EH (cell line): ENCODE results near the gene RABIF.

Source experiments
- DNase-seq: peaks from one replicate; pipeline ENCODE4 v3.0.0-alpha.2; 2015; ENCODE audit warnings: low read depth

The RABIF gene

DNA sequence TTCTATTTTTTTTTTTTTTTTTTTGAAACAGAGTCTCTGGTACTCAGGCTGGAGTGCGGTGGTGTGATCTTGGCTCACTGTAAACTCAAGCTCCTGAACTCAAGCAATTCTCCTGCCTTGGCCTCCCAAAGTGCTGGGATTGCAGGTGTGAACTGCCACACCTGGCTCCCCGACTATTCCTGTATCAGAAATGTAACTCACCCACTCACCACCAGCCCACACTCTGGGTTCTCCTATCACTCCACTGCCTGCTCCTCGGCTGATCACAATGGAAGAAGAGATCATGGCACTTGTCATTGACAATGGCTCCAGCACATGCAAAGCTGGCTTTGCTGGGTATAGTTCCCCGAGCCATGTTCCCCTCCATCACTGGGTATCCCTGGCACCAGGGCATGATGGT lies 15.9 kb downstream of the RABIF start:
- no peak for DNase-seq

DNA sequence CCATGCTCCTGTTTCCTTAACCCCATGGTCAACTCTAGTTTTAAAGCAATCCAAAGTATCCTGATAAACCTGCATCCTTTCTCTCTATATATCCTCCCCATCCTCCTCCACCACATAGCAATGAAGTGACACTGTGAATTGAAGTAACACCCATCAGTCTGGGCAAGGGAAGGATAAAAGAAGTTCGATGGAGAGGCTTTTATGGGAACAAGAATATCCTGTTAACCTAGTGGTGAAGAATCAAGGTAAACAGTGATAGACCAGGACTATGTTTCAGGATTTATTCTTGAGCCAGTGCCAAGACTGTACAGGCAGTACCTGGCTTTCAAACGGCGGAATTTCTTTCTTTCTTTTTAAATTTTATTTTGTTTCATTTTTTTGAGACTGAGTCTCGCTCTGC lies 17.6 kb downstream of the RABIF start:
- DNase-seq: no peak

DNA sequence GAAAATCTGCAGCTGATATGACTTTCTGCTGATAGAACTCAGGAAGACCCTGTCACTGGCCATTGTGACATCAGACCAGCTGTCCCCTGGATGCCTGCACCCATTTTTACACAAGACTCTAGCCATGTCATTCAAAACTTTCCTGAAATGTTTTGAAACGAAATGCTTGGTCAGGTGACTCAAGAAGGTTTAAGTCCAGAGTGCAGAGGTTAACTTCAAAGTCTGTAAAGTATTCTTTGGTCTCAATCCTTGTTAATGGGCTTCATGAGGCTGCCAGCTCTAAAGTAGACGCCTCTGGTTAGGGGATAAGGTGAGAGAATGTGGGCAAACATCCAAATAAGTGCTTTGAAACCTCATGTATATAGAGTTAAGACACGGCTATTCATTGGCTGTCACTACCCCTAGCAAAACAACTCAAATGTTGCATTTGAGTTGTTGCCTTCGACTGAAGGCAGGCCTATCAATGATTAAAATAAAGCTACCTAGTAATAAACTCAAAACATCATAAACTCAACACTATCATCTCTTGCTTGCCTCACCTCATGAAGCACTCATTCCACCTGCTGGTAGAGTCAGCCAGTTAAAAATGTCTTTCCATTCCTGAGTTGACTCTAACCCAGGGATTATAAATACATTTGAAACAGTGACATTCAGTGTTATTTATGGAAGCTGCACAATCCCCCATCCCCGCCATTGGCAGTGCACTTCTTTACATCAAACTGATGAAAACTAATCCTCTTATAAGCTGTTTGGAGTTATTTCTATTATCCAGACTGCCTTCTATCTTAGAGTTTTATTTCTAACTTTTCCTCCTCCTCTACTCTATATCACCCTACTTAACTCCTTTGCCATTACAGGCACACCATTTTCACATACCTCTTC lies 26.0 kb downstream of the RABIF start:
- DNase-seq: no peak

- DNase-seq: peak; percentile 92
Observed at GRCh38 chr1:202861420-202862132, 27.4 kb downstream of the RABIF start.

GRCh38 chr1:202860744-202861419 lies 28.1 kb downstream of the RABIF start:
- peak; percentile 36 for DNase-seq

- no peak for DNase-seq
Observed at GRCh38 chr1:202858789-202859414, 30.0 kb downstream of the RABIF start.

GRCh38 chr1:202858331-202858730 lies 30.6 kb downstream of the RABIF start:
- no peak for DNase-seq

DNA sequence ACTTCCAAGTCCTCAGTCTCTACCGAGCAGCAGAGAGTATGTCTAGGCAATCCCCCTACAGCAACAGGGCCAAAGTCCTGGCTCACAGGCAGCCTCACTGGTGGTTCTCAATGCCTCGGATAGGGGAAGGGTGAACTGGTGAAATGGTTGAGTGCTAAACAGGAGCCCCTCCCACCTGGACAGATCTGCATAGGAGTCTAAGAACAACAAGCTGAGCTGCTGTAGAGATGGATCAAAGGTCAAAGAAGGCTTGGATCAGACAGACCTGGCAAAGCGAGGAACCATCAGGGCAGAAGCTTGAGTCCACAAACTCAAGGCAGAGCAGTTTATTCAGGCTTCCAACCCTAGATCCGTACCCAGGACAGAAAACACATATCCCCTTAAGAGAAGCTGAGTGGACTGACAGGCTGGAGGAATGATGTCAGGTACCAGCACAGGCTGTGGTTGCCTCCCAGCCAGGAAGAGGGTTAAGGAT lies 31.8 kb downstream of the RABIF start:
- no peak for DNase-seq

DNA sequence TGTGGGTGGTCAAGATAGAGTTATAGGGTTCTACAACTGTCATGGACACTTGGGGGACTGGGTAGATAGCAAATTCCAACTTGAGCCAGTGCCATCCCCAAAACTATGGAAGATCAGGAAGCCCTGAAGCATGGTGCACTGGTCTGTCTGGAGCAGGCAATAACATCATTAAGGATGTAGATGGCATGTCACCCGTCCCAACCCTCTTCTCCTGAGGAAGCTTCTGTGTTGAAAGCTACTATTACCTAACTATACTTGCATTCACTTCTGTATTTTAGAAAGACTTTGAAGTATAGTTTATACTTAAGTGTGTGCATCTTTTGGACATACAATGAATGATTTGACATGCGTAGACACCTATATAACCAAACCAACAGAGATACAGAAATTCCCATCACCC lies 32.9 kb downstream of the RABIF start:
- DNase-seq: no peak

GRCh38 chr1:202854787-202855186 lies 34.2 kb downstream of the RABIF start:
- DNase-seq: no peak

DNA sequence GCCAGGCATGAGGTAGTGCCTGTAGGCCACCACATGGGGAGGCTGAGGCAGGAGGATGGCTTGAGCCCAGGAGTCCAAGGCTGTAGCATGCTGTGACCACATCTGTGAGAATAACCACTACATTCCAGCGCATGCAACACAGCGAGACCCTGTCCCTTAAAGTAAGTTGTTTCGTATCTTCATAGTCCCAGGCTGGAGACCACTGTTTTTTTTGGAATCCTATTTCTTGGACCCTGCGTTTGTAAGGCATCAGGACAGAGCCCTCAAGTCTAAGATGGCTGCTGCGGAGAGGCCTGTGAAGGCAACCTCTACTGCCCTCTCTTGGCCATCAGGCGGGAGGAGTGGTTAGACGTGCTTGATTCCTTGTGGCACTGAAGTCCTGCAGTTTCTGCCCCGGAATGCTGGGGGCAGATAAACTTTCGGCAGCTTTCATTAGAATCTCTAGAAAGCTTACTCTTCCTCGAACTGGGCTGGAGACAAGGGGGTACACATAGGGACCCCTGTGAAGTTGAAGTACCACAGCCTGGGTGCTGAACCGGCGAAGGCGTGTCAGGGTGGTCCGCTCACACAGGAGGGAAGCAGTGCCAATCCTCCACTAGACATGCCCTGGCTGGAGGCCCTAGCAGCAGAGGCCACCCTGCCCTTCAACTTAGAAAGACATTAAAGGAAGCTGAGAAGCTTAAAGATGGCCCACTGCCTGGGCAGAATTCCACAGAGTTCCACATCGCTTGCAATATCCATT lies 36.6 kb downstream of the RABIF start:
- peak; percentile 67 for DNase-seq

DNA sequence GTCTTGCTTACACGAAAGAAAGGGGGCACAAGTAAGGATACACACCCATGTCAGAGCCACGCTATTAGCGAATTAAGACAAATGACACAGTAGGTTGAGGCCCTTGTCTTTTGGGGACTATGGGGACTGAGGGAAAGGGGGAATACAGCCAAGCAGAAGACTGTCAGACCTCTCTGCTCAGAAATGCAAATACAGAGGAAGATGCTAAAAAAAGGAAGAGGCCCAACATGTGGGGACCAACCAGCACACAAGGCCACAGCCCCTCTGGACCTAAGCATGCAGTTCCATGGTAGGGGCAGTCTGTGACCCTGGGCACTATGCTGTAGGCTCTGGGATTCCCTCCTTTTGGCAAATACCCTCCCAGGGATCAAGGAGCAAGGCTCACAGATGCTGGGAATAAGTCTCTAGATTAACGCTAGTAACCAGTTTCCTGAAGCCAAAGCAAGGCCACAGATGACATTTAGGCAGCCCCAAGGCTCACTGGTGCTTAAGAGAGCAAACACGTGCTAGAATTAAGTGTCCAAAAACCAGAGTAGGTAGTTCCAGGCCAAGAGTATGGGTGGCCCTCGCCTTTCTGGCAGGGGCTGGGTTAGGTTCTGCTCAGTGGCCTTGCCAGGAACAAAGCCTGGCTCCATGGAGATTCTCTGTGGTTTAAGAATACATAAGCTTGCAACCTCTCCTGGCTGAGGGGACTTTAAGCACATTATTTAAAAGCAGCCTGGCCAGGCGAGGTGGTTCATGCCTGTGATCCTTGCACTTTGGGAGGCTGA lies 38.2 kb downstream of the RABIF start:
- DNase-seq: no peak

DNA sequence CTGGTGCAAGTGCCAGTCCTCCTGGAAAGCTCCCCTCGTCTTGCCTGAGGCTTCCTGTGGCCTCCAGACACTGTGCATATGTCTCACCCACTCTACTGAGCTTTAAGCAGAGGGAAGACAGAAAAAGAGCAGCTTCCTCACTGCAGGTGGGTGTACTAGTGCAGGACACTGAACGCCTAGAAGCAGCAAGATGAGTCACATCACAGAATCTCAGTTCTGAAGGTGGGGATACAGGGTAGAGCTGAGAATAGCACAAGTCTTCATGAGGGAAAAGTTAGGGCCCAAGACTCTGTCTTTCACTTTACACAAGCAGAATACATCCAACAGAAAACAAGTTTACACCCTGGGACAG lies 40.8 kb downstream of the RABIF start:
- no peak for DNase-seq

DNA sequence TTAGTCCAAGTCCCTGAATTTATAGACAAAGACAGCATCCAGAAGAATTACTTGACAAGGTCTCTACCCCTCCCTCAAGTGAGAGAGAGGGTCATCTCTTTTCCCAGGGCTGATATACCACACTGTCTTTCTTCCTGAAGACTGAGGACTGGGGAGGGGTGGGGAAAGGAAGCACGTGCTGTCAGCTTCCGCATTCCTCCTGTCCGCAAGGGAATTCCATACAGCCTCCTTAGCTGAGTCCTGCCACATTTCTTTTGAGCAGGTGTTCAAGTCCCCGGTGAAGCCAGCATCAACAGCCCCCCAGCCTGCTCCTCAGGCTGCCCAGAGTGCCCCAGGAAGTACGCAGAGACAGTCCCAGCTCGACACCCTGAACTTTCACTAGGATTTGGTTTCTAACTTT lies 44.0 kb downstream of the RABIF start:
- DNase-seq: peak; percentile 30

GRCh38 chr1:202844259-202844658 lies 44.7 kb downstream of the RABIF start:
- DNase-seq: no peak

GRCh38 chr1:202843081-202843480 lies 45.9 kb downstream of the RABIF start:
- DNase-seq: no peak

GRCh38 chr1:202837746-202838262 lies 51.1 kb downstream of the RABIF start:
- no peak for DNase-seq

GRCh38 chr1:202836623-202837403 lies 52.1 kb downstream of the RABIF start:
- DNase-seq: no peak

DNA sequence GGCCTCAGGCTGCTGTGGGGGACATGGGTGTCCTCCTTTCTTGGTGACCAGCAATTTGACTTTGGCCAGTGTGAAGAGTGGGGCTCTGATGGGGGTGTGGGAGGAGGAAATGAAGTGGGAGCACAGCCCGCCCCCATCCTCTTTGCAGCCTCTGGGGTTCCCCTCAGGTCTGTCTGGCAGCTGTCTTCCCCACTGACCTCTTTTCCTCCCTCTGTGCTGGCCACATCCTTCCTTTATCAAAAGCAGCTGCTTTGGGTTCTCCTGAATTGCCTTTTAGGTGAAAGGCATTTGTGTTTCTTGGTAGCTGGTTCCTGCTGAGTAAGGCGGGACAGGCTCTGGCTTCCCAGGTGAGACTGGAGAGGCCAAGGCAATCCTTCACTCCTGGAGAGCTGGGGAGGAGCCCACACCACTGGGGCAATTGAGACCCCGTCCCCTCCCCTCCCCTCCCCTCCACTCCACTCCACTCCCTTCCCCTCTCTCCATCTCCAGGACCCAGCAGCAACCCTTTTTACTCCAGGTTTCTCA lies 53.3 kb downstream of the RABIF start:
- no peak for DNase-seq
